Esophagus squamous epithelium (tissue), 4 donors: ENCODE data around the gene MYPOP.

ENCODE experiments used
- POLR2A ChIP-seq, 4 donors: fragments of 450-650 bp; IDR thresholded peaks; one replicate each; pipeline ENCODE4 v1.6.1; 2017; ENCODE audit warnings: antibody characterized with exemption in 4 of 4, mild to moderate bottlenecking in 4 of 4, moderate library complexity in 3 of 4
- TF ChIP-seq, protein P1 (sequence below), 6 experiments: fragments of 450-650 bp in 4 of 6; fragments of 200-600 bp in 2 of 6; sonication (generic) in 2 of 6; IDR thresholded peaks; one replicate each; pipeline ENCODE4 v1.5.1; 2016 to 2019; ENCODE audit warnings: antibody characterized with exemption in 6 of 6, mild to moderate bottlenecking in 4 of 6, moderate library complexity in 4 of 6

GRCh38 chr19:45879971-45880370 lies 22.4 kb downstream of the MYPOP start:
- TF ChIP-seq, protein P1, sequence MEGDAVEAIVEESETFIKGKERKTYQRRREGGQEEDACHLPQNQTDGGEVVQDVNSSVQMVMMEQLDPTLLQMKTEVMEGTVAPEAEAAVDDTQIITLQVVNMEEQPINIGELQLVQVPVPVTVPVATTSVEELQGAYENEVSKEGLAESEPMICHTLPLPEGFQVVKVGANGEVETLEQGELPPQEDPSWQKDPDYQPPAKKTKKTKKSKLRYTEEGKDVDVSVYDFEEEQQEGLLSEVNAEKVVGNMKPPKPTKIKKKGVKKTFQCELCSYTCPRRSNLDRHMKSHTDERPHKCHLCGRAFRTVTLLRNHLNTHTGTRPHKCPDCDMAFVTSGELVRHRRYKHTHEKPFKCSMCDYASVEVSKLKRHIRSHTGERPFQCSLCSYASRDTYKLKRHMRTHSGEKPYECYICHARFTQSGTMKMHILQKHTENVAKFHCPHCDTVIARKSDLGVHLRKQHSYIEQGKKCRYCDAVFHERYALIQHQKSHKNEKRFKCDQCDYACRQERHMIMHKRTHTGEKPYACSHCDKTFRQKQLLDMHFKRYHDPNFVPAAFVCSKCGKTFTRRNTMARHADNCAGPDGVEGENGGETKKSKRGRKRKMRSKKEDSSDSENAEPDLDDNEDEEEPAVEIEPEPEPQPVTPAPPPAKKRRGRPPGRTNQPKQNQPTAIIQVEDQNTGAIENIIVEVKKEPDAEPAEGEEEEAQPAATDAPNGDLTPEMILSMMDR (IDR thresholded peaks at IDR 0.05) = no peak
- no peak for TF ChIP-seq POLR2A (IDR thresholded peaks at IDR 0.05)
